GM12878 (cell line): ENCODE data around the gene RBM12.

Experiments
- BHLHE40 ChIP-seq, 2 experiments: fragments of 450-650 bp in 1 of 2; IDR thresholded peaks; 2 replicates each; pipeline ENCODE4 v1.6.1; 2011 to 2017; ENCODE audit warnings: low read depth in 2 of 2, borderline replicate concordance in 1 of 2, improper control_type of control experiment in 1 of 2, low read length in 1 of 2, mild to moderate bottlenecking in 1 of 2
- CREM ChIP-seq: IDR thresholded peaks from 2 replicates; pipeline ENCODE4 v1.6.1; 2014; ENCODE audit warnings: antibody characterized with exemption, low read depth
- FOS ChIP-seq: IDR thresholded peaks from 3 replicates; pipeline ENCODE4 v1.6.1; 2011; ENCODE audit warnings: borderline replicate concordance; ENCODE audit not compliant: insufficient read length; ENCODE audit errors: extremely low read depth
- HCFC1 ChIP-seq: fragments of 150-350 bp; IDR thresholded peaks from 2 replicates; pipeline ENCODE4 v1.6.1; 2014; ENCODE audit warnings: low read length
- KDM1A ChIP-seq: fragments of 200-600 bp; sonication (generic); IDR thresholded peaks from 2 replicates; pipeline ENCODE4 v1.6.1; 2016; ENCODE audit warnings: borderline replicate concordance
- POLR2A ChIP-seq: IDR thresholded peaks from 2 replicates; pipeline ENCODE4 v1.6.1; 2011; ENCODE audit warnings: low read depth, mild to moderate bottlenecking, low read length
- RAD21 ChIP-seq: IDR thresholded peaks from 2 replicates; pipeline ENCODE4 v1.6.1; 2011; ENCODE audit warnings: mild to moderate bottlenecking, low read depth, low read length, moderate library complexity; ENCODE audit not compliant: insufficient read depth
- REST ChIP-seq: IDR thresholded peaks from 2 replicates; pipeline ENCODE4 v1.6.1; 2012; ENCODE audit warnings: mild to moderate bottlenecking, low read depth, low read length
- USF2 ChIP-seq: IDR thresholded peaks from 2 replicates; pipeline ENCODE4 v1.6.1; 2011; ENCODE audit warnings: low read depth, low read length, improper control_type of control experiment, borderline replicate concordance
- TF ChIP-seq, protein P1 (sequence below), 3 experiments: IDR thresholded peaks in 2 of 3; conservative IDR thresholded peaks in 1 of 3; 2 replicates each; pipeline ENCODE4 v1.5.1; 2011; ENCODE audit warnings: low read depth in 3 of 3, low read length in 3 of 3, mild to moderate bottlenecking in 3 of 3, control low read depth in 2 of 3, moderate library complexity in 2 of 3, inconsistent platforms in 1 of 3, mixed read lengths in 1 of 3; ENCODE audit not compliant: control insufficient read depth in 2 of 3, insufficient read depth in 1 of 3; ENCODE audit errors: extremely low read depth in 1 of 3
- TF ChIP-seq, protein P2 (sequence below): fragments of 450-650 bp; IDR thresholded peaks from 2 replicates; pipeline ENCODE4 v1.6.1; 2017; ENCODE audit warnings: mild to moderate bottlenecking, moderate library complexity

DNA sequence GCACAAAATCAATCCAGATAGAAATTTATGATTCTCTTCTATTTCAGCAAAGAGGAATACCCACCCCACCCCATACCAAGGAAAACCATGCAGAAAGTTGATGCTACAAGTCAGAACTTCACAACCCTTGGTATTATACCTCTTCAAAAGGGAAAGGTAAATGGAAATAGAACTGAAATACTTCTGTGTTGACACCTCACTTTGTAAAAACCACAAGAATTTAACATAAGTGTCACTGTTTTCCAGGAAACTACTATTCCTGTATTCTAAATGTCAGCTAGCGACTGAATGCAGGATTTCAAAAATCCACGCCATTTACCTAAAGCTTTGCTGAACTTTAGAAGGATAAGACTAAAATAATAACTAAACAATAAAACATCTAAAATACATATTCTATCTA lies 3.6 kb downstream of the RBM12 start:
- no peak for TF ChIP-seq POLR2A
- TF ChIP-seq, protein P1, sequence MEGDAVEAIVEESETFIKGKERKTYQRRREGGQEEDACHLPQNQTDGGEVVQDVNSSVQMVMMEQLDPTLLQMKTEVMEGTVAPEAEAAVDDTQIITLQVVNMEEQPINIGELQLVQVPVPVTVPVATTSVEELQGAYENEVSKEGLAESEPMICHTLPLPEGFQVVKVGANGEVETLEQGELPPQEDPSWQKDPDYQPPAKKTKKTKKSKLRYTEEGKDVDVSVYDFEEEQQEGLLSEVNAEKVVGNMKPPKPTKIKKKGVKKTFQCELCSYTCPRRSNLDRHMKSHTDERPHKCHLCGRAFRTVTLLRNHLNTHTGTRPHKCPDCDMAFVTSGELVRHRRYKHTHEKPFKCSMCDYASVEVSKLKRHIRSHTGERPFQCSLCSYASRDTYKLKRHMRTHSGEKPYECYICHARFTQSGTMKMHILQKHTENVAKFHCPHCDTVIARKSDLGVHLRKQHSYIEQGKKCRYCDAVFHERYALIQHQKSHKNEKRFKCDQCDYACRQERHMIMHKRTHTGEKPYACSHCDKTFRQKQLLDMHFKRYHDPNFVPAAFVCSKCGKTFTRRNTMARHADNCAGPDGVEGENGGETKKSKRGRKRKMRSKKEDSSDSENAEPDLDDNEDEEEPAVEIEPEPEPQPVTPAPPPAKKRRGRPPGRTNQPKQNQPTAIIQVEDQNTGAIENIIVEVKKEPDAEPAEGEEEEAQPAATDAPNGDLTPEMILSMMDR (IDR thresholded peaks at IDR 0.05 in 2 of 3, conservative IDR thresholded peaks at IDR 0.05 in 1 of 3; ENCODE audit: control insufficient read depth in 2 of 3, extremely low read depth in 1 of 3, insufficient read depth in 1 of 3, low read depth in 3 of 3, low read length in 3 of 3), result no peak
- TF ChIP-seq KDM1A, result no peak
- no peak for TF ChIP-seq CREM
- TF ChIP-seq, protein P2, sequence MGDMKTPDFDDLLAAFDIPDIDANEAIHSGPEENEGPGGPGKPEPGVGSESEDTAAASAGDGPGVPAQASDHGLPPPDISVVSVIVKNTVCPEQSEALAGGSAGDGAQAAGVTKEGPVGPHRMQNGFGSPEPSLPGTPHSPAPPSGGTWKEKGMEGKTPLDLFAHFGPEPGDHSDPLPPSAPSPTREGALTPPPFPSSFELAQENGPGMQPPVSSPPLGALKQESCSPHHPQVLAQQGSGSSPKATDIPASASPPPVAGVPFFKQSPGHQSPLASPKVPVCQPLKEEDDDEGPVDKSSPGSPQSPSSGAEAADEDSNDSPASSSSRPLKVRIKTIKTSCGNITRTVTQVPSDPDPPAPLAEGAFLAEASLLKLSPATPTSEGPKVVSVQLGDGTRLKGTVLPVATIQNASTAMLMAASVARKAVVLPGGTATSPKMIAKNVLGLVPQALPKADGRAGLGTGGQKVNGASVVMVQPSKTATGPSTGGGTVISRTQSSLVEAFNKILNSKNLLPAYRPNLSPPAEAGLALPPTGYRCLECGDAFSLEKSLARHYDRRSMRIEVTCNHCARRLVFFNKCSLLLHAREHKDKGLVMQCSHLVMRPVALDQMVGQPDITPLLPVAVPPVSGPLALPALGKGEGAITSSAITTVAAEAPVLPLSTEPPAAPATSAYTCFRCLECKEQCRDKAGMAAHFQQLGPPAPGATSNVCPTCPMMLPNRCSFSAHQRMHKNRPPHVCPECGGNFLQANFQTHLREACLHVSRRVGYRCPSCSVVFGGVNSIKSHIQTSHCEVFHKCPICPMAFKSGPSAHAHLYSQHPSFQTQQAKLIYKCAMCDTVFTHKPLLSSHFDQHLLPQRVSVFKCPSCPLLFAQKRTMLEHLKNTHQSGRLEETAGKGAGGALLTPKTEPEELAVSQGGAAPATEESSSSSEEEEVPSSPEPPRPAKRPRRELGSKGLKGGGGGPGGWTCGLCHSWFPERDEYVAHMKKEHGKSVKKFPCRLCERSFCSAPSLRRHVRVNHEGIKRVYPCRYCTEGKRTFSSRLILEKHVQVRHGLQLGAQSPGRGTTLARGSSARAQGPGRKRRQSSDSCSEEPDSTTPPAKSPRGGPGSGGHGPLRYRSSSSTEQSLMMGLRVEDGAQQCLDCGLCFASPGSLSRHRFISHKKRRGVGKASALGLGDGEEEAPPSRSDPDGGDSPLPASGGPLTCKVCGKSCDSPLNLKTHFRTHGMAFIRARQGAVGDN, result no peak
- TF ChIP-seq HCFC1, result no peak
- no peak for TF ChIP-seq BHLHE40 (IDR thresholded peaks at IDR 0.05; ENCODE audit: borderline replicate concordance in 1 of 2, low read depth in 2 of 2, low read length in 1 of 2)
- no peak for TF ChIP-seq FOS
- no peak for TF ChIP-seq REST
- no peak for TF ChIP-seq RAD21
- TF ChIP-seq USF2, result no peak
